ENCODE data around the gene SUN2.

SUN2 gene

DNA sequence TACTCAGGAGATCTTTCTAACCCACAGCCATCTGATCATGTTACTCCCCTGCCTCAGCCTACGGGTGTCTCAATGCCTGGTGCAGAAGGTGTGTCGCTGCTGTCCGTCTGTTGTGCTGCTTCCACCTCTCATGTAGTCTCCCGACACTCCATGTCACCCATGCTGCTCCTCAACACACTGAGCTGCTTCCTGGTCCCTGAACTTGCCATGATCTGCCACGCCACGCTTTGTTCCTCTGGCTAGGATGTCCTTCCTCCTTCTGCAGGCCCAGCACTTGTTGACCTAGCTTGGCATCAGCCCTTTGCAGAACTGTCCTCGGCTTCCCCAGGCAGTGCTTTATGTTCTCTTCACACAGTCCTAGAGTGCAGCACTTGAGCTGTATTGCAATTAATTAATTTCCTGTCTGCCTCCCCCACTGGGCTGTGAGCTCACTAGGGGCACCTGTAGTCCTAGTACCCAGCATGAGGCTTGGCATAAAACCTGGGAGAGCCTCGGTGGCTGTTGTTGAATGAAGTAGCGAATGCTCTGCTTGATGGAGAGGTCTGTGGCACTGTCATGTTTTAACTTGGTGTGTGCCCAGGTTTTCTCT is 40.5 kb downstream of the SUN2 start:
- DNase-seq = peak; percentile 13 to 23

DNA sequence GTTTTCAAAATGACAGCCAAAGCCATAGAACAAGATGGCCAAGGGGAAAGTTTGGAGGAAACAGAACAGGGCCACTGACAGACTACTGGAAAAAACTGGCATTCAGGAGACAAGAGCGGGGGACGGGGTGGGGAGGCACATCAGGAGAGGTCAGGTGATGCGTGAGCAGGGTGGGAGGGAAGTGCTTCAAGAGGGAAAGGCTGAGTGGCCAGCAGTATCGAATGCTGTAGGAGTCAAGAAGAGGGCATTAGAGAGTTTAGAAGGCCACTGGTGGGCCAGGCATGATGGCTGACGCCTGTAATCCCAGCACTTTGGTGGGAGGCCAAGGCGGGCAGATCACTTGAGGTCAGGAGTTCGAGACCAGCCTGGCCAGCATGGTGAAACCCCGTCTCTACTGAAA is 41.9 kb downstream of the SUN2 start:
- no peak for DNase-seq

DNA sequence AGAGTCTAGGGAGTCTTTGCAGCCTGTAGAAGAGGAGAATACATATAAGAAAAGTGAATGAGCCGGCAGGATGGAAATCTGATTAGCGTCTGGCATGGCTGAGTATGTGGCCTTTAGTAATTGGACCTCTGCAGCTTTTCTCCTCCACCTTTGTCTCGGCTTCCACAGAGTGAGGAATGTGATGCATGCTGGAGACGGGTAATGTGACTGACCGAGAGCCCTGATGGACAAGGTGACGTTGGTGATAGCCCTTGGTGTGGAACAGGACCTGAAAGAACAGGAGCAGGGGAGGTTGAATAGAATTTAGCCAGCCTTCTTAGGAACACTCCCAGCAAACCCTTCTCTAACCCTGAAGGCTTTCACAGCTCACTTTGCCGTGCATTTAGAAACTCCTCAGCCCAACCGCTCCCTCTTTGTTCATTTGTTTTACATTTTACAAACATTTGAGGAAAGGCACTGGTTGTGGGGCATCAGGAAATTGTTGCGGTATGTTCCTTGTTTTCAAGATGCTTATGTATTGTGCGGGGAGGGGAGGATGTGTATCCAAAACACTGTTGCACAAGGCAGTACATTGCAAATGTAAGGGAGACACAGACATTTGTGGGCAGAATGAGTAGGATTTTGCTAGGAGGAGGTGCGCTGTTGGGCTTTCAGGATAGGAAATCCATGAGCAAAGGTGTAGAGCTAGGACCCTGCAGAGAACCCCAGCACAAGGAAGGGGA is 43.2 kb downstream of the SUN2 start:
- no peak for DNase-seq

DNA sequence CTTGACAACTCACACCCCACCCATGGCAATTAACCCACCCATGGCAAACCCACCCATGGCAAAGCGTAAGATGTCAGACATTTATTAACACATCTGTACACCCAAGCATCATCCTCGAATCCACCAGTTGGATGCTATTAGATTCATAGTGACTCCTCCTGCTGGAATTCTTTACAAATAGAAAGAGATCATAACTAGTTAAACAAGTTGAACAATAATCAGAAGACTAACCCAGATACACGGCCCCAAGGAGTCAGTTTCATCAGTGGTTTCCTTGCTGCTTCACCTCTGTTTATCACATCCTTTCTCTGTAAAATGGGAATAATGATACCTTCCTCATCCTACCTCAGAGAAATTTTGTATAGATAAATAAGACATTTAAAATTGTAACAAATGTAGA is 44.9 kb downstream of the SUN2 start:
- no peak for DNase-seq

DNA sequence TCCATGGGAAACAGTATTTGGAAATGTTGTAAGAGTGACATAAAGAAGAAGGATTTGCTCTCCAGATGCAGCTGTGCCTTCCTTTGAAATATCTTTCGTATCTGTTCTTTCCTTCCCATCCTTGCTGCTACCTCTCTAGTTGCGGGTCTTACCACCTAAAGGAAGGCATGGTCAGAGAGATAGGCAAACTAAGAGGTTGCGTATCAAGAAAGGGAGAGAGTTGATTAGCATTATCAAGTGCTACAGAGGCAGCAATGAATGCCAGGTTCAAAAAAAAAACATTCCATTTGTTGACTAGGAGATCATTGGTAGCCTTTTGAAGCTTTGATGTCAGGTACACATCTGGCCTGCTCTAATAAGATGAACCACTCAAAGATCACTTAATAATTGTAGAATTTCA is 45.4 kb downstream of the SUN2 start:
- no peak for DNase-seq

DNA sequence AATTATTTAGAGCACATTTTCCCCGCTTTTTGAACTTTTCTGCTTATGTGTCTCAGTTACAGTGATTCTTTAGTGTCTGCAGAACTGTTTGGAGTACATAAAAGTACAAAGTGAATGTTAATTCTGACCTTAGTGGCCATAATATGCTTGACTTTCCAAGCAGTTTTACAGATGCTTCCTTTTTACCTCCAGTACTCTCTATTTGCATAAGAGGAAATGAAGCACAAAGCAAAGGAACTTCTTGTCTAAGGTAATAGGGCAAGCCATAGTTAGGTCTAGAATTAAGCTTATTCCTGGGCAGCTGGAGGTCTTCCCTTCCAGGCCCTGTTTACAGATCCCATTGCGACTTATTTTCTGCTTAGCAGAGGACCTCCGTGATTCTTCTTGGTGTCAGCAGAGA is 46.5 kb downstream of the SUN2 start:
- no peak for DNase-seq

DNA sequence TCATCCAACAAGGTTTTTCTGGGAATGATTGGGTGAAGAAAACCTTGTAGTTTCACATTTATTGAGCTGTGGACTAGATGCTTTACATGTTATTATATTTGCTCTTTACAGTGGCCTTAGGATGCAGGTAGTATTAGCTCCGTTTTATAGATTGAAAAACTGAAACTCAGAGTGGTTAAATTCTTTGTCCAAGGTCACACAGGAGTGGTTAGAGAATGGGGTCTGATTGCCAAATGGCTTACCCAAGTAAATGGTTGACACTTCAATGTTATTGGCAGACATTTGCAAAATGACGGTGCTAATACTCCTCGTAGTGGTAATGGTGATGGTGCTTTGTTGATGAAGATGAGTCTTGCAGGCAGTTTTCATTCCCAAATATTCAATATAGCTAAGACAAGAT is 47.8 kb downstream of the SUN2 start:
- DNase-seq = no peak

DNA sequence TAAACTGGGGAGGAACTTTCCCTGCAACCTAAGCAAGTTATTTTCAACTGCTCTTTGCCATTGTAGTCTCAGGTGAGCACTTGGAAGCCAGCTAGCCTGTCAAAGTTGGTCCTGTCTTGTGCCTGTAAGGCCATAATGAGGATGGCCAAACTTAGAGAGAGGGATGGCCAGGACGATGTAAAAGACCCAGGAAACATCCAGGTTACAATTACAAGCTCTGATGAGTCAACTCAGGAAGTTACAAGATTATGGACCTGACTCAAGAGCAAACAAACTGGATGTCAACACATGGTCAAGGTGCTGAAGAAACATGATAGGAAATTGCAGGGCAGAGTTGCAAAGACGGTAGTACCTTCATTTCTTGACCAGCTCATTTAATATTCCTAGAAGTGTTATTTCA is 48.5 kb downstream of the SUN2 start:
- peak; percentile 42 to 53 for DNase-seq

DNA sequence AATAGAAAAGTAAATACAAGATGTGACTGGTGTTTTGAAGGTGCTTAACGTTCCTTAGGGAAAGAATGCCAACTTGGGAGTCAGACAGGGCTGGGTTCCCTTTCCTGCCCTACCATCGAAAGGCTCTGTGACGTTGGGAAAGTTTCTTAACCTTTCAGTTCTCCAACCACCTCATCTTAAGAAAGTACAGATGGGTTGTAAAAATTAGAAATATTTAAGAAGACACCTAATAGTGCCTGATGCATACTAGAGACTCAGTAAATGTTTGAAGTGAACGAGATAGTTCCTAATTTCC is 49.0 kb downstream of the SUN2 start:
- DNase-seq = peak in 1 of 2 donors; percentile 63

DNA sequence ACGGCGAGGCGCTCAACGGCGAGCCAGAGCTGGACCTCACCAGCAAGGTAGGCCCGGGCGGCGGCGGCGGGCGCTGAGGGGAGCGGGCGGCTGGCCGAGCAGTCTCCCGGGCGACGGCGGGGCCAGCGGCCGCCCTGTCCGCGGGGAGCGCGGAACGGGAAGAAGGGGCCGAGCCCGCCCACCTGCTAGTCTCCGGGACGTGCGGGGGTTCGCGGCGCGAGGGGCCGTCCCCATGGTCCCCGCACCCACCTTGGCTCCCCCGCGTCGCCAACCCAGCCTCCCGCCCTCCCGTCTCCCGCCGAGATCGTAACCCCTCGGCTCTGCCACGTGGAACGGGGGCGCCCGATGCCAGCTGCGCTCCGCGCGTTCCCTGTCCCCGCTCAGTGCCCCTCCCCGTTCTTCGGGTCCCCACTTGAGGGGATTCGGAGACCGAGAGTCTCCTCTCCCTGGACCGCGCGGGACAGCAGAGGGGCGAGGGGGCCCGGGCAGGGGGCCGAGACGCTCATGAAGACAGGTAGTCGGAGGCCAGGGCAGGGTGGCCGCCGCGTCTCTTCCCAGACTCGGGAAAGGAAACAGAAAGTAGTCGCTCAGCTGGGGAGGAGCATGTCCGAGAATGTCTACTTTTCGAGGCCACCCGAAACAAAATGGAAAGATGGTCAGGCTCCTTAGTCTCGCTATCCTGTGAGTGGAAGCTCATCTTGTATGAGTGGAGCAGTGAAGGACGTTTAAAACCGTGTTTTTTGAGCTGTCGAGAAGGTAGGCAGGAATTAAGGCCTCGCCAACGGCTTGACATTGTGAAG is 49.5 kb downstream of the SUN2 start:
- DNase-seq = peak; percentile 33 to 55

DNA sequence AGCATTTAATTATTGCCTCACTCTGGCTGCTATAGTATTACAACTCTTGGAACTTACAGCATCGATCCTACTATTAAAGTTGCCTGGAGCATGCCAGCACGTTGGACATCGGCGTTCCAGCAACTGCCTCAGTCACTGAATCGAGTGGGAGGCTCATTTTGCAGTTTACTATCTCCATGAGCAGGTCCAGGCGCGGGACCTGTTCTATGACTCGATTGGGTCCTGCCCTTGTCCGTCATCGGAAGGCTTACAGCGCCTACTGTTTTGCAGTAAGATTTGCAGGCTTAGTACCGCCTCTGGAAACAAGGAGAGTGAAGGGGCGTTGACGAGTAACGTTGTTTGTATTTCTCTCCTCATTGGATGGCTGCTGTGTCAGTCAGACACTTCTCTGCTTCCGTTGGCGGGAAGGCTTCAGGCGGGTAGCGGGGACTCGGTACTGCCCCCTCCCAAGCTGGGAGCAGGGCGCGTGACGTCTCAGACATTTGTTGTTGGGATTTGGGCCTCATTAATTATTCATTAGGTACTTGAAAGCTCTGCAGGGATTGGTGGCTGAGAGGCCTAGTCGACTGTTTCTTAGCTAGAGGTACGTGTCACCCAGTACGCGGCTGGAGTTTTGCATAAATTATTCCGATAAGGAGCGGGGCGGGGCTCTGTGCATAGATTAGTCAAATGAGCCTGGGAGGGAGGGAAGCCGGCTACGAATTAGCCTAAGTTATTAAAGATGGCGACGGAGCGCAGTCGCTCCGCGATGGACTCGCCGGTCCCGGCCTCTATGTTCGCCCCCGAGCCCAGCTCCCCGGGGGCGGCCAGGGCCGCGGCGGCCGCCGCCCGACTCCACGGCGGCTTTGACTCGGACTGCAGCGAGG is 50.3 kb downstream of the SUN2 start, which contains the start of gene GTPBP1:
Gene GTPBP1, plus strand, starts transcription at position 710 of the 866 bp plus-strand sequence. Its CDS starts 12 bp downstream, at position 722.
- peak; percentile 100 for DNase-seq

DNA sequence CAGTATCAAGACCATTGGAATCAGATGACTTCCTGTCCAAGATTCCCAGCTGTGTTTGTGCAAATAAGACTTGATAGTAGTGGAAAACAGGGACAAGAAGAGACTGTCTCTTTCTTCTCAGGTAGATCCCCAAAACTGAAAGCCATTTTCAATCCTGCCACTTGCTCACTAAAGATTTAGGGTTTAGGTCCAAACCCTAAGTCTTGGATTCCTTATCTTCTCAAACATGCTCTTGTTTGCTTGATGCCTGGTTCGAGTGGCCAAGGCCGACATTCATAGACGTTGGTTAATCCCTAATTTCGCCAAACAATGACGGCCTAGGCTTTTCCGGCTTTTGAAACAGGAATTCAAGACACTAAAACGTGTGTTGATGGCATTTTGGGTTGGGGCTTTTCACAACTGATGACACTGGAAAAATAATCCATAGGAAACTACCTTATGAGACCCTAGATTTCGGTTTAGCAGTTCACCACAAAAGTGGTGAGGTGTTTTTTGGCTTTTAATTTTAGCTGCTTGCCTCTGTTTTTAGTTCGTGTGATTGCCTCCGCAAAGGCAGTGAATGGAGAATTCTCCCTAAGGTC is 51.1 kb downstream of the SUN2 start:
- peak in 1 of 2 donors; percentile 14 for DNase-seq

DNA sequence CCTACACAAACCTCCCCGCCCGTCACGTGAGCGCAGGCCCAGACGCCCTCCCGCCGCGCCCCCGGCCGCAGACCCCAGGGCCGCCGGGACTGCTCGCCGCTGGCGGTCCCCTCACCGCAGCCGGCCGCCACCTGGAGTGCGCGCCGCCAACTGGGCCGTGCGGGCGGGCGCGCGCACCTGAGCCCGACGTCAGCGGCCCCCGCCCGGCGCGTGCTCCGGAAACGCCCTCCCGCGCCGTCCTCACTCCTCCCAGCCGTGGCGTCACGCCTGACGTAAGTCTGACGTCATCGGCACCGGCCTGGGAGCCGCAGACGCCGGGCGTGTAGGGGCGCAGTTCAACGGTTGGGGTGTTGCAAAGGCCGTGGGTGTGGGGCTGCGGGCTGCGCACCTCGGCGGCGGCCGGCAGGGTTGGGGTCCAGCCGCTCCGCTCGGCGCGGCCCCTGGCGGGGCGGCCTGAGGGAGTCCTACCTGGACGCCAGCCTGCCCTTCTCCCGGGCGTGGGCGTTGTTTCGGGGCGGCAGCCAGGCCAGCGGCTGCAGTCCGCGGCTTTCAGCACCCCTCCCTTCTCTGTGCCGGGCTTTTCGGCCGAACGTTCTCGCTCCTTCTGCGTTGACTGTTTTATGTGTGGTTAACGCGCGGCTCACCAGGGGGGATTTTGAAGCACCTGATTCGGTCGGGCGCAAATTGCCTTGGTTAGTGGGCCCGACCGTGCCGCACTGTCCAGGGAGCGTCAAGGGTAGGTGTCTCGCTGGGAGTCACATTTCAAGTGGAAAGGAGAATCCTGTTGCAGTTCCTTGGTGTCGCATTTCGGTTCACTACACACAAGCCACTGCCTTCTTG is 54.8 kb downstream of the SUN2 start, which contains the start of gene JOSD1:
Gene JOSD1, minus strand, starts transcription at position 155 of the 840 bp plus-strand sequence. CDS start 956 bp downstream, outside the sequence.
- peak; percentile 91 to 98 for DNase-seq

DNA sequence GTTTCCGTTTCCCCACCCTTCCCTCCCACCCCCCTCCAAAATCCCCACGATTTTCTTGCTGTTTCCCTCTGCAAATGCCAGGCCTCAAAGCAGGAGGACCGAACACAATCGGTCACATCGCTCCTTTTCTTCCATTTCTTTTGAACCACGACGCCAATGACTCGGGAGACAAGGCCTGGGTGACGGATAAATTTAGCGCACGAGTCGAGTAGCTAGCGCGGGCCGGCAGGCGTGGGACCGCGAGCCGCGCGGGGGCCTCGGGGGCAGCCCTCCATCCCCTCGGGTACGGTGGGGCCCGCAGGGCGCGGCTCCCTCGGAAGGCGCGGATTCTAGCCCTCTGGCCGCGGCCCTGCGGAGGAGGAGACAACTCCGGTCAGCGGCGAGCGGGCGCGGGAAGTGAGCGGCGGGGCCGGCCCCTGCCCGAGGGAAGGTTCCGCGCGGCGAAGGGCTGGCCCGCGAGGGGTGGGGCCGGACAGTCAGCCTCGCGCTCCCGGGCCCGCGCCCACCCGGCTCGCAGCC is 55.5 kb downstream of the SUN2 start:
- peak; percentile 70 to 77 for DNase-seq

DNA sequence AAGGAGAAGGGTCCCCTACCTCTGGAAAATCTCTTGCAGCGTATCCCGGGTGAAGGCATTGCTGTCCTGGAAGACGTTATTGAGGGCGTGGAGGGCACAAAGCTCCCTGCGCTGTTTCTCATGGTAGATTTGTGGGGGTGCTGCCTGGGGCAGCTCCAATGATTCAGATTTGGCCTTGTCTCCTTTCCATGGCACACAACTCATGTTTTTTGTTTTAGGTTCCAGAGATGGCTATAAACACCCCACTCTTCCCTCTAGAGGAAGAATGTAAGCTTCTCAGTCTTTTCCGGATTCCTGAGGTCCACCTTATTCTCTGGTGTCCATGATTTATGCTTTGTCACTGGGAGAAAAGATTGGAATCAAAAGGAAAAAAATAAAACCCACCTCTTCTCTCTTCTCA is 56.0 kb downstream of the SUN2 start:
- no peak for DNase-seq

DNA sequence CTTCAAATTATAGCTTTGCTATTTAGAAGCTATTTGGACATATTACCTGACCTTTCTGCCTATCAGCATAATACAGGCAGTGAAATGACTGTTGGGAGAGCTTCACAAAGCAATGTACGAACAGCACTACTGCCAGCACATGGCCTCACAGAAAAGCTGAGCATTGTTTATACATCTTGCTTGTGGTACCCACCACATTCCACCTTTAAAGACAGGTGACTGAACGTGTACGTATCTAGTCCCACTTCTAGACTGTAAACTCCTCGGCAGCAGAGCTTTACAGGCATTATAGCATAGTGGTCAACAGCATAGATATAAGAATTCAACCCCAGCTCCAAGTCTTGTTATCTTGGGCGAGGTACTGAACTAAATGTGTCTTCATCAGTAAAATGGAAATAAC is 56.7 kb downstream of the SUN2 start:
- no peak for DNase-seq

DNA sequence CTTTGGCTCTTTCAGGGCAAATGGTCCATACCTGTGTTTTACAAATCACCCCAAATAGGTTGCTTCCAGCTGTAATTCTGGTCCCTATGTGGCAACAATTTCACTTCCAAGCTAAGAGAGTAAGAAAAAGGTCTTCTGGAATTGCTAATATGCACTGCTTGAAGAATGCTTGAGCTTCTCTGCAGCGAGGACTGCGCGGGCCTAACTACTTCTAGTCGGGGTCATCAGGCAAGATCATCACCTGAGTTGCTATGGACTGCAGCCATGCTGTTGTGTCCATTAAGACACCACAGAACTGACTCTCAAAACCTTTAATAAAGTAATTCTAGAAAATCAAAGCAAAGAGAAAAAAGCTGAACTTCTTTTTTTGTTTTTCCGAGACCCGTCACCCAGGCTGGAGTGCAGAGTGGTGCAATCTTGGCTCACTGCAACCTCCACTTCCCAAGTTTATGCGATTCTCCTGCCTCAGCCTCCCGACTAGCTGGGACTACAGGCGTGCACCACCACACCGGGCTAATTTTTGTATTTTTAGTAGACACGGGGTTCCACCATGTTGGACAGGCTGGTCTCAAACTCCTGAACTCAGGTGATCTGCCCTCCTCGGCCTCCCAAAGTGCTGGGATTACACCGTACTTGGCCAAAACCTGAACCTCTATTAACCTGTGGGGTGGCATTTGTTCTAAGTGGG is 57.2 kb downstream of the SUN2 start:
- no peak for DNase-seq

DNA sequence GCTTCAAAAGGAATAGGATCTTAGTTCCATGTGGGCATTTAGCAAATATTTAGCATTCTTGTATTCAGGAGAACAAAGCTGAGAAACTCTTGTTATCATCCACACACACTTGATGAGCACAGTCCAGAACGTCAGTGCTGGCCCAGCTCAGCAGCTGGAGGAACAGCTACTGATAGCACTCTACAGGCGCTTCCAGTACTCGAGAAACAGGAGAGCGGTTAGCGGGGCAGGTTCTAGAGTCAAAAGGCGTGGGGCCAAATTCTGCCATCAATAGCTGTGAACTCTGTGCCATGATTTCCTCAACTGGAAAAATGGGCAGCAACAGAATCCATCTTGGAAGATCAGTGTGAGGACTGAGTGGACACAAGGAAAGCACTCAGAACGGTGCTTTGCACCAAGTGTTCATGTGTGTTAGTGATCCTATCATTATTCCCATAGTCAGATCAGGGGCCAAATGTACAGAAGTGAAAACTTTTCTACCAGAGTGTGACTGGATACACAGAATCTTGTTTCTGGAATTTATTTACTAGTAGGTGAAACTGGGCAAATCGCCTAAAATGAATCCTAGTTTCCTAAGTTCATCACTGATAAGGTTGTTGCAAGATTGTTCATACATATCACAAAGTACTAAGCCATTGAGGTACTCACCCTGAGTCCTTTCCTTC is 58.2 kb downstream of the SUN2 start:
- DNase-seq = no peak

DNA sequence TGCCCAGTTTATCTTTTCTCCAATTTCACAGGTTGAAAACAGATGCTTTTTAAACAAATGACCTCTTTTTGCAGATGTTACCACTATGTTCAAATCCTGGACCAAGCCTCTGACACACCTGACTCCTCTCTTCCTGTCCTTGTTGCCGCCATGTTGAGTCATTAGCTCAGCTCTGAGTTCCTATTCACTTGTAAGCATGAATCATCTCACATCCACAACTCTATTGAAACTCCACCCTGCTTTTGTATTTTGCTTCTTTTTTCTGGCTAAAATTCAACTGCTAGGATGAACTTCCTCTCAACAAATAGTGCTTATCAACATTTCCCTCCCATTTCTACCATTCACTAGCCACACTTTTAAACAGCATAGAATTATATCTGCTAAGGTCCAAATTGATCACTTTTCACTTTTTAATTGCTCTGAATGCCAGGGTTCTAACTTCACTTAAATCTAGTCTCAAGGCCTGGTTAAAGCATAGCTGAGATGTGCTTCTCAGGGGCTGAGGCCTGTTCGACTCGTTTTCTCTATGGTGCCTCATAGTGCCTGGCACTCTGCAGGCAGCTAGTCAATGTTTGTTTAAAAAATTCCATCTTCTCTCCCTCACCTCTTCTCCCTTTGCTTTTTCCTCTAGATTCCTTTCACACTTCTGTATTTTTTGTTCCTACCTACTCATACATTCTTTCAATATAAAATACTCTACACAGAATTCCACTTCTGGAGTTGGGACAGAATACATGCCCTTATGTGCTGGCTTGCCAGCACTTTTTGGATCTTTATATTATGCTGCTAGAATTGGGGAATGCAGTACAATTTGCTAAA is 59.0 kb downstream of the SUN2 start:
- DNase-seq = peak; percentile 58 to 65

All from inflammatory macrophage treated with lipopolysaccharide for 1 hour (primary cell).